Psoas muscle (tissue), 8 donors: ENCODE measurements around the gene TRMT2A. TPM values are rescaled to one million over a fixed set of nuclear protein-coding genes. Genes with fewer than 3 reads are reported as not detected.
A peak's percentile ranks its signal among the peaks of the same experiment; 100 is the strongest.

Experiments used
- ATAC-seq, 4 donors: fragments of 200-7000 bp; cut with Tn5 transposase; one replicate each; pipeline ENCODE4 v1.9.1; 2020; ENCODE audit warnings: moderate library complexity in 3 of 4, mild to moderate bottlenecking in 2 of 4
- DNase-seq, 2 donors: peaks; one replicate each; pipeline ENCODE4 v3.0.0-alpha.2; 2020
- H3K27ac ChIP-seq: fragments of 200-600 bp; one replicate; pipeline ENCODE4 v1.8.0; 2022
- H3K27me3 ChIP-seq, 3 donors: fragments of 200-600 bp in 1 of 3; one replicate each; pipeline versions ENCODE4 v1.6.1 to v1.8.0; 2013 to 2022; ENCODE audit warnings: low read length in 2 of 3, mild to moderate bottlenecking in 2 of 3, moderate library complexity in 1 of 3; ENCODE audit not compliant: insufficient read depth in 3 of 3
- H3K36me3 ChIP-seq, 2 donors: fragments of 200-600 bp in 1 of 2; one replicate each; pipeline versions ENCODE4 v1.6.1 to v1.8.0; 2013 to 2022; ENCODE audit warnings: low read depth in 1 of 2, mild to moderate bottlenecking in 1 of 2, moderate library complexity in 1 of 2; ENCODE audit not compliant: insufficient read depth in 1 of 2
- H3K4me1 ChIP-seq: fragments of 200-600 bp; one replicate; pipeline ENCODE4 v1.8.0; 2022
- H3K4me3 ChIP-seq: fragments of 200-600 bp; one replicate; pipeline ENCODE4 v1.8.0; 2022; ENCODE audit warnings: mild to moderate bottlenecking
- H3K9me3 ChIP-seq: fragments of 200-600 bp; one replicate; pipeline ENCODE4 v1.8.0; 2022
- WGBS, 3 donors: extraction: QIAGEN DNeasy Blood & Tissue Kit; methylation state at CpG; one replicate each; pipeline versions ENCODE4 v1.1.6 to v1.1.7; 2013; 5-methylcytosine and 5-hydroxymethylcytosine counted together
- intact Hi-C, 2 donors: fragments of 100-400 bp; cut with DNase I; formaldehyde crosslinking; loops; one replicate each; pipeline versions ENCODE4 v1.11.0 to v1.14.2; 2022
- polyA plus RNA-seq, 3 donors: library from polyadenylated mRNA; stranded (reverse); fragments of 200-250 nt; gene quantifications; one replicate each; pipeline ENCODE4 v1.2.3, GENCODE V29; 2013
- total RNA-seq, 4 donors: library from RNA; stranded (reverse); fragmentation: NEBNext Ultra II Directional in 2 of 4; extraction: Animal tissue kit (Norgen Biotek cat#: 25700) in 2 of 4; gene quantifications; one replicate each; pipeline versions ENCODE4 v1.2.1 to v1.2.4, GENCODE V29; 2021 to 2023
- TF ChIP-seq, protein P1 (sequence below): fragments of 200-600 bp; IDR thresholded peaks from one replicate; pipeline ENCODE4 v1.8.0; 2022; ENCODE audit warnings: antibody characterized with exemption
- donor health status: healthy with polysubstance abuse.
- donor health status: DM: no; HTN: no; CAD: no; lungs with moderate emphysema.
- donor health status: Bipolar disorder and iron deficiency.
- donor health status: healthy.
- donor health status: DM: yes; HTN: yes; CAD: no.
- donor health status: DM: no; HTN: no; CAD: no.
- donor health status: DM: no; HTN: no; CAD: no.
- donor health status: DM: yes; HTN: yes; CAD: no.

Gene TRMT2A
- total and polyA plus RNA-seq, 7 donors: 20.5 to 34.1 (median 26.7) TPM

DNA sequence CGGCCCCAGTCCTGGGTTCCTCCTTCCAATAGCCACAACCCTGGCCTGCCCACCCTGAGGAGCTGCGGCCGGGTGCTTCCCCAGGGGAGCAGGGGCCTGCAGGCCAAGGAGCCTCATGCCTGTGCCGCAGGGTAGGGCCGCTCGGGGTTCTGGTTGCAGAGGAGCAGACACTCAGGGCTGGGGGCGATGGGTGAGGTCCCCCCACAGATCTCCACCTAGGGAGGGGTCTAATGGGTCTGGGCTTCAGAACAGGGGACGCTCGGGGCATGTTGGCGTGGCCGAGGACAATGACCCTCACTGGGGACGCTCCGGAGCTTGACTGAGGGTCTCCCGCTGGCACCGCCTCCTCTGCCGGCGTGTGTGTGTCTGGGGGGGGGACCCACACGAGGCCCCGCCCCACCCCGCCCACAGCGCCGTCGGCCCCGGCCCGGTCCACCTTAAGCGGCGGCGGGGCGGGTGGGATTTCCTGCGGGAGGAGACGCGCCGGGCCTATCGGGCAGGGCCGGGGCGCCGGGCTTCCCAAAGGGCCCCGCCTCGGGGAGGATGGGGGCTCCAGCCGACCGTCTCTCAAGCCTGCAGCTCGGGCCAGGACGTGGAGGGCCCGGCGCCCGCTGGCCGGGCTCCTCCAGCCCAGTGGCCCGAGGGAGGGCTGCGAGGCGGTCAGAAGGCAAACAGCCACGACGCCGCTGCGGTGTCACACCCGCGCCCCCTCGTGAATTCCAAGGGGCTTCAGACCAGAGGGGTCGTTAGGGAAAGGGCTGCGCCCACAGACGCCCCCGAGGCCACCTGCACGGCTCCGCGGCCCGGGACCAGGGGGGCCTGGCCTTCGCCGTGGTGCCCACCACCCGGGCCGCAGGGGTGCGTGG is 13.9 kb upstream of the TRMT2A start:
- TF ChIP-seq, protein P1, sequence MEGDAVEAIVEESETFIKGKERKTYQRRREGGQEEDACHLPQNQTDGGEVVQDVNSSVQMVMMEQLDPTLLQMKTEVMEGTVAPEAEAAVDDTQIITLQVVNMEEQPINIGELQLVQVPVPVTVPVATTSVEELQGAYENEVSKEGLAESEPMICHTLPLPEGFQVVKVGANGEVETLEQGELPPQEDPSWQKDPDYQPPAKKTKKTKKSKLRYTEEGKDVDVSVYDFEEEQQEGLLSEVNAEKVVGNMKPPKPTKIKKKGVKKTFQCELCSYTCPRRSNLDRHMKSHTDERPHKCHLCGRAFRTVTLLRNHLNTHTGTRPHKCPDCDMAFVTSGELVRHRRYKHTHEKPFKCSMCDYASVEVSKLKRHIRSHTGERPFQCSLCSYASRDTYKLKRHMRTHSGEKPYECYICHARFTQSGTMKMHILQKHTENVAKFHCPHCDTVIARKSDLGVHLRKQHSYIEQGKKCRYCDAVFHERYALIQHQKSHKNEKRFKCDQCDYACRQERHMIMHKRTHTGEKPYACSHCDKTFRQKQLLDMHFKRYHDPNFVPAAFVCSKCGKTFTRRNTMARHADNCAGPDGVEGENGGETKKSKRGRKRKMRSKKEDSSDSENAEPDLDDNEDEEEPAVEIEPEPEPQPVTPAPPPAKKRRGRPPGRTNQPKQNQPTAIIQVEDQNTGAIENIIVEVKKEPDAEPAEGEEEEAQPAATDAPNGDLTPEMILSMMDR: no peak
- ATAC-seq: peak; percentile 79 to 91 (median 86)
- Histone ChIP-seq H3K27ac (peak overlapping the region; percentile 78), H3K4me1 (peaks cover 32% of the 10 kb centered on the region), H3K9me3 (no peaks in the 10 kb centered on the region), H3K27me3 (no peaks in the 10 kb centered on the region), H3K36me3 (peaks cover 0 to 22% of the 10 kb centered on the region in 2 donors), H3K4me3 (peak overlapping the region; percentile 96)
- intact Hi-C loops: no loop called here
- WGBS, 3 donors: 4% methylated on average over 33 to 70 of the region's 70 CpGs
- peak; percentile 92 for DNase-seq

DNA sequence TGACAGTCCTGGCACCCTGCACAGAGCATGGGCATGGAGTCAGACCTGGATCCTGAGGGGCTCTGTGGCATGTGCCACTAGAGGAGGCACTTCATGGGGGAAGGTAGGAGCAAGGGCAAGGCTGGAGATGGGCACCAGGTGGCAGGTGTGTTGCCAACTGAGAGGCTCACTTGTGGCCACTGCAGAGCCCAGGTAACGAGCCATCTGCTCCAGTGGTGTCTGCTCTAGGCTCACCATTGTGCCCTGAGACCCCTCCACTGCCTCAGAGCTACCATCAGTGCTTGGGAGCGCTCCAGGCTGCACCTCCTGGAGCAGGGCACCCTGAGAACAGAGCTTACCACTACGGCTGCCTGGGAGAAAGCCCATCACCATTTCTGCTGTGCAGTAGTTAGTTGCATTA is 13.3 kb upstream of the TRMT2A start:
- intact Hi-C loops: no loop called here

DNA sequence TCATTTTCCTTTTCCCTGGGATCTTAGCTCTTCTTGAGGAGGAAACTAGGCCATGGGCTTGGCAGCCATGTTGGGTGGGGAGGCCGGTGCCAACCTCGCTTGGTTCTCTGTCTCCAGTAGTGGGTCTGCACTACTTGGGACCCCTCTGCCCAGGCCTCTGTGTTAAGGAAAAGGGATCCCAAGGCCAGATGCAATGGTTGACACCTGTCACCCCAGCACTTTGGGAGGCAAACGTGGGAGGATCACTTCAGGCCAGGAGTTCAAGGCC is 12.7 kb upstream of the TRMT2A start:
- ATAC-seq (no peak), DNase-seq (no peak)
- WGBS, 3 donors: 67 to 68% (median 68%) methylated on average over 3 of the region's 3 CpGs
- no peak overlapping the region for H3K4me3 ChIP-seq
- H3K9me3 ChIP-seq: no peaks in the 10 kb centered on the region
- H3K4me1 ChIP-seq: peaks cover 20% of the 10 kb centered on the region
- H3K27ac ChIP-seq: no peak overlapping the region
- intact Hi-C loops: loop anchor here in 1 of 2 donors (5.0 kb wide), 1 partner anchor 157 kb away; no protein-coding TSS in a partner anchor
- H3K36me3 ChIP-seq: peaks cover 0 to 35% of the 10 kb centered on the region in 2 donors
- TF ChIP-seq, protein P1: no peak
- no peaks in the 10 kb centered on the region for H3K27me3 ChIP-seq

More for the DNA sequence above, 13.3 kb upstream of the TRMT2A start:
- TF ChIP-seq, protein P1: no peak
- H3K27me3 ChIP-seq: no peaks in the 10 kb centered on the region
- no peak overlapping the region for H3K4me3 ChIP-seq
- 68 to 90% (median 74%) methylated on average over 3 of the region's 3 CpGs for WGBS, 3 donors
- no peak for DNase-seq
- peaks cover 26% of the 10 kb centered on the region for H3K4me1 ChIP-seq
- no peaks in the 10 kb centered on the region for H3K9me3 ChIP-seq
- ATAC-seq: no peak
- H3K27ac ChIP-seq: peak overlapping the region; percentile 78
- H3K36me3 ChIP-seq: peaks cover 0 to 29% of the 10 kb centered on the region in 2 donors

DNA sequence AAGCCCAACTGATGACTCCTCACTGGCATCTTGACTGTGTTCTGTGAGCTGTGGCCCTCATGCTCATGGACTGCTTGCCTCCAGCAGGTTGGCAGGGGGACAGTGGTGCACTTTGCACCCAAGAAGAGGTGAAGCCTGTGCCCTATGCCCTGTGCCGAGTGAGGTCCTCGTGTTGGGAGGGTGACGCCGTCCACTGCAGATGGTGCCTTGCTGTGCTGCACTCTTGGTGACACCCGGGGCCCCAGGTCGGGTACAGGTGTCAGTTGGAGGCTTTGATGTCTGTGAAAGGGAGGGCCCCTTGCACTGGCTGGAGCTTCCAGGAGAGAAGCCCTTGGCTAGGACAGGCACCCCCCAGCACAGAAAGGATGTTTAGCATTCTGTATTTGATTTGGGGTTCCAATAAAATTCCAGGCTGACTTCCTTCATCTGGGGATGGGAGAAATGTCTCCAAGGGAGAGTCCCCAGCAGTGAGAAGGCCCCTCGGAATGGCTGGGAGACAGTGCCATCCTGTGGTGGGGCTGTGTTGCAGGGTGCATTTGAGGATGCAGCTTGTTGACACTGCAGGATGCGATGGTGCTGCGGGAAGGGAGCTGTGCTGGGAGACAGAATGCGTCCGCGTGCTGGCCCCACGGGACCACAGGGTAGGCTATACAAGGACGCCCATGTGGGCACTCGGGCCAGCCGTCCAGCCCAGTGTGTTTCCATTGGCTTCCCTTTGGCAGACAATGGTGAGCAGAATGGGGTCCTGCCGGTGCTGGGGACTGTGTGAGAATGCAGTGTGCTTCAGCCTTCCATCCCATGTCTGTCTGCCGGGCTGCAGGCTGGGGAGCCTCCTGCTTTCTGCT is 12.1 kb upstream of the TRMT2A start:
- Histone ChIP-seq H3K9me3 (no peaks in the 10 kb centered on the region), H3K4me1 (peaks cover 14% of the 10 kb centered on the region), H3K27me3 (no peaks in the 10 kb centered on the region), H3K27ac (no peak overlapping the region), H3K4me3 (no peak overlapping the region), H3K36me3 (peaks cover 0 to 38% of the 10 kb centered on the region in 2 donors)
- intact Hi-C loops: loop anchor here in 1 of 2 donors (5.0 kb wide), 1 partner anchor 157 kb away; no protein-coding TSS in a partner anchor
- TF ChIP-seq, protein P1: peak; percentile 40
- 25 to 40% (median 30%) methylated on average over 18 of the region's 18 CpGs for WGBS, 3 donors
- DNase-seq: no peak
- peak in 1 of 4 donors; percentile 28 for ATAC-seq
